Measurements from ENCODE around the gene F7. TPM values are rescaled to one million over a fixed set of nuclear protein-coding genes. Genes with fewer than 3 reads are reported as not detected.

Gene F7
- total RNA-seq, 1 experiment from 2014 or later: 0.26 TPM

GRCh38 chr13:113148940-113149503 lies 43.4 kb downstream of the F7 start (continued):
- TF ChIP-seq, protein P1, sequence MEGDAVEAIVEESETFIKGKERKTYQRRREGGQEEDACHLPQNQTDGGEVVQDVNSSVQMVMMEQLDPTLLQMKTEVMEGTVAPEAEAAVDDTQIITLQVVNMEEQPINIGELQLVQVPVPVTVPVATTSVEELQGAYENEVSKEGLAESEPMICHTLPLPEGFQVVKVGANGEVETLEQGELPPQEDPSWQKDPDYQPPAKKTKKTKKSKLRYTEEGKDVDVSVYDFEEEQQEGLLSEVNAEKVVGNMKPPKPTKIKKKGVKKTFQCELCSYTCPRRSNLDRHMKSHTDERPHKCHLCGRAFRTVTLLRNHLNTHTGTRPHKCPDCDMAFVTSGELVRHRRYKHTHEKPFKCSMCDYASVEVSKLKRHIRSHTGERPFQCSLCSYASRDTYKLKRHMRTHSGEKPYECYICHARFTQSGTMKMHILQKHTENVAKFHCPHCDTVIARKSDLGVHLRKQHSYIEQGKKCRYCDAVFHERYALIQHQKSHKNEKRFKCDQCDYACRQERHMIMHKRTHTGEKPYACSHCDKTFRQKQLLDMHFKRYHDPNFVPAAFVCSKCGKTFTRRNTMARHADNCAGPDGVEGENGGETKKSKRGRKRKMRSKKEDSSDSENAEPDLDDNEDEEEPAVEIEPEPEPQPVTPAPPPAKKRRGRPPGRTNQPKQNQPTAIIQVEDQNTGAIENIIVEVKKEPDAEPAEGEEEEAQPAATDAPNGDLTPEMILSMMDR (IDR thresholded peaks at IDR 0.05): no peak
- TF ChIP-seq, protein P2, sequence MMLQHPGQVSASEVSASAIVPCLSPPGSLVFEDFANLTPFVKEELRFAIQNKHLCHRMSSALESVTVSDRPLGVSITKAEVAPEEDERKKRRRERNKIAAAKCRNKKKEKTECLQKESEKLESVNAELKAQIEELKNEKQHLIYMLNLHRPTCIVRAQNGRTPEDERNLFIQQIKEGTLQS (CRISPR knock-in tag; conservative IDR thresholded peaks at IDR 0.05): no peak
- TF ChIP-seq CREB1 (CRISPR knock-in tag; IDR thresholded peaks at IDR 0.05) (no peak), SP1 (CRISPR knock-in tag; conservative IDR thresholded peaks at IDR 0.05) (no peak), TCF7 (CRISPR knock-in tag; IDR thresholded peaks at IDR 0.05; ENCODE audit: low read depth) (no peak), SMAD4 (CRISPR knock-in tag; IDR thresholded peaks at IDR 0.05) (no peak), ZNF396 (CRISPR knock-in tag; IDR thresholded peaks at IDR 0.05; ENCODE audit: borderline replicate concordance) (no peak), OVOL2 (CRISPR knock-in tag; IDR thresholded peaks at IDR 0.05; ENCODE audit: borderline replicate concordance) (no peak), ARID4B (CRISPR knock-in tag; IDR thresholded peaks at IDR 0.05; ENCODE audit: borderline replicate concordance) (no peak), PRRX2 (CRISPR knock-in tag; IDR thresholded peaks at IDR 0.05) (no peak)
- TF ChIP-seq, protein P3, sequence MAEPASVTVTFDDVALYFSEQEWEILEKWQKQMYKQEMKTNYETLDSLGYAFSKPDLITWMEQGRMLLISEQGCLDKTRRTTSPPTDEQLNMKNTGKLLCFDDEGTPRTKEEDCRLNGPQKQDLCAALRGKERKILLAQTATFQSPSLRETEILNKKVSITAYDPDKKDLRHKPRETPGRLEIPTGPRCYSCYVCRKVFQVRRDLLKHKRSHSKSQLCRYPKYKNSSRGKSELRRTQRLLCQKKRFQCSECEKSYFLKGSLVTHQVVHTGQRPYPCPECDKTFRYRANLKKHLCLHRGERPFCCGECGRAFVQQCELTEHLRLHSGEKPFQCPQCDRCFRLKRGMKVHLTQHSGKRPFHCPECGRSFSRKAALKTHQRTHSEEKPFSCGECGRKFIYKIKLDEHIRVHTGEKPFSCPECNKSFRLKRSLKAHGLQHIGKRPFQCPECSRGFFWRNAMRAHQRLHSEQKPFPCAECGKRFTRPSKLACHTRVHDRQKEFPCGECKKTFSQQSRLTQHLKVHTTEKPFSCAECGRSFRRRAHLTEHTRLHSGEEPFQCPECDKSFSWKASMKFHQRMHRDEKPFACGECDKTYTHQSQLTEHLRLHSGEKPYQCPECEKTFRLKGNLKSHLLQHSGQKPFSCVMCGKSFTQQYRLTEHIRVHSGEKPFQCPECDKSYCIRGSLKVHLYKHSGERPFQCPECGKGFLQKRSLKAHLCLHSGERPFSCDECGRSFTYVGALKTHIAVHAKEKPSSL (CRISPR knock-in tag; conservative IDR thresholded peaks at IDR 0.05): no peak

GRCh38 chr13:113149711-113150549 lies 44.3 kb downstream of the F7 start:
- TF ChIP-seq MYBL2 (CRISPR knock-in tag; IDR thresholded peaks at IDR 0.05): no peak
- TF ChIP-seq GABPB1 (CRISPR knock-in tag; IDR thresholded peaks at IDR 0.05): 0 out of 2 replicates have a peak, but pooled peaks have one; percentile 37
- TF ChIP-seq NR2C2 (CRISPR knock-in tag; IDR thresholded peaks at IDR 0.05): no peak
- ChIA-PET POLR2A (no interaction called here), CTCF (no interaction called here)
- Mint-ChIP-seq H3K27me3 (ENCODE audit: low read depth) (peaks cover 22% of the 10 kb centered on the region), H3K4me3 (no peak overlapping the region), H3K27ac (no peak overlapping the region; the same call in 1 of the 2 replicates), H3K9me3 (no peaks in the 10 kb centered on the region), H3K4me1 (peaks cover 16% of the 10 kb centered on the region), H3K36me3 (no peaks in the 10 kb centered on the region)
- DNase-seq (ENCODE audit: low spot score): no peak
- ATAC-seq: no peak

Measured in WTC11 (cell line).